Prostate gland (tissue), 2 donors: ENCODE data around the gene ENOX1.

Experiments
- POLR2A ChIP-seq: fragments of 450-650 bp; IDR thresholded peaks from one replicate; pipeline ENCODE4 v1.6.1; 2016; ENCODE audit warnings: antibody characterized with exemption, mild to moderate bottlenecking
- POLR2AphosphoS5 ChIP-seq: sonication (generic); formaldehyde crosslinking; IDR thresholded peaks from one replicate; pipeline ENCODE4 v1.6.1; 2017; ENCODE audit warnings: antibody characterized with exemption
- TF ChIP-seq, protein P1 (sequence below), 4 experiments: fragments of 200-600 bp in 2 of 4; fragments of 450-650 bp in 2 of 4; sonication (generic) in 2 of 4; IDR thresholded peaks; 1 replicate in 3 of 4; 2 replicates in 1 of 4; pipeline ENCODE4 v1.5.1; 2016 to 2019; ENCODE audit warnings: antibody characterized with exemption in 4 of 4, mild to moderate bottlenecking in 2 of 4, moderate library complexity in 2 of 4

GRCh38 chr13:43391036-43391435 is 395.7 kb downstream of the ENOX1 start:
- TF ChIP-seq POLR2A (no peak), POLR2AphosphoS5 (no peak)
- TF ChIP-seq, protein P1, sequence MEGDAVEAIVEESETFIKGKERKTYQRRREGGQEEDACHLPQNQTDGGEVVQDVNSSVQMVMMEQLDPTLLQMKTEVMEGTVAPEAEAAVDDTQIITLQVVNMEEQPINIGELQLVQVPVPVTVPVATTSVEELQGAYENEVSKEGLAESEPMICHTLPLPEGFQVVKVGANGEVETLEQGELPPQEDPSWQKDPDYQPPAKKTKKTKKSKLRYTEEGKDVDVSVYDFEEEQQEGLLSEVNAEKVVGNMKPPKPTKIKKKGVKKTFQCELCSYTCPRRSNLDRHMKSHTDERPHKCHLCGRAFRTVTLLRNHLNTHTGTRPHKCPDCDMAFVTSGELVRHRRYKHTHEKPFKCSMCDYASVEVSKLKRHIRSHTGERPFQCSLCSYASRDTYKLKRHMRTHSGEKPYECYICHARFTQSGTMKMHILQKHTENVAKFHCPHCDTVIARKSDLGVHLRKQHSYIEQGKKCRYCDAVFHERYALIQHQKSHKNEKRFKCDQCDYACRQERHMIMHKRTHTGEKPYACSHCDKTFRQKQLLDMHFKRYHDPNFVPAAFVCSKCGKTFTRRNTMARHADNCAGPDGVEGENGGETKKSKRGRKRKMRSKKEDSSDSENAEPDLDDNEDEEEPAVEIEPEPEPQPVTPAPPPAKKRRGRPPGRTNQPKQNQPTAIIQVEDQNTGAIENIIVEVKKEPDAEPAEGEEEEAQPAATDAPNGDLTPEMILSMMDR (IDR thresholded peaks at IDR 0.05), result no peak
